Transverse colon (tissue), 4 donors: ENCODE data around the gene KAT8. TPM values are rescaled to one million over a fixed set of nuclear protein-coding genes. Genes with fewer than 3 reads are reported as not detected.
A peak's percentile ranks its signal among the peaks of the same experiment; 100 is the strongest.
"Not testable (repeated sequence)": the region's sequence is repeated elsewhere in the genome, so short reads cannot be mapped to it uniquely, and the experiment has no call there.

Experiments
- DNase-seq: peaks from one replicate; pipeline ENCODE4 v3.0.0-alpha.2; 2019
- H3K27ac ChIP-seq, 4 donors: fragments of 200-600 bp; sonication (generic); 2 replicates each; pipeline ENCODE4 v1.5.1; 2016 to 2018; ENCODE audit warnings: inconsistent platforms in 4 of 4
- H3K27me3 ChIP-seq: fragments of 200-600 bp; sonication (generic); 2 replicates; pipeline ENCODE4 v1.5.1; 2017; ENCODE audit warnings: inconsistent platforms
- H3K36me3 ChIP-seq, 4 donors: fragments of 200-600 bp; sonication (generic); 2 replicates each; pipeline ENCODE4 v1.5.1; 2017 to 2019; ENCODE audit warnings: inconsistent platforms in 4 of 4
- H3K4me1 ChIP-seq, 4 donors: fragments of 200-600 bp; sonication (generic); 2 replicates each; pipeline ENCODE4 v1.5.1; 2017 to 2020; ENCODE audit warnings: inconsistent platforms in 4 of 4
- H3K4me3 ChIP-seq, 4 donors: fragments of 200-600 bp; sonication (generic); 1 replicate in 1 of 4; 2 replicates in 3 of 4; pipeline versions ENCODE4 v1.5.1 to v1.6.1; 2017 to 2019; ENCODE audit warnings: inconsistent platforms in 4 of 4
- H3K9me3 ChIP-seq, 2 donors: fragments of 200-600 bp; sonication (generic); 2 replicates each; pipeline ENCODE4 v1.5.1; 2017 to 2019; ENCODE audit warnings: inconsistent platforms in 2 of 2
- CTCF ChIP-seq, 5 experiments: fragments of 200-600 bp in 3 of 5; fragments of 450-650 bp in 2 of 5; sonication (generic) in 3 of 5; IDR thresholded peaks; 1 replicate in 2 of 5; 2 replicates in 3 of 5; pipeline ENCODE4 v1.5.1; 2016 to 2017; ENCODE audit warnings: antibody characterized with exemption in 5 of 5, inconsistent platforms in 3 of 5, mild to moderate bottlenecking in 2 of 5, moderate library complexity in 1 of 5
- EP300 ChIP-seq: sonication (generic); formaldehyde crosslinking; IDR thresholded peaks from one replicate; pipeline ENCODE4 v1.6.1; 2017; ENCODE audit warnings: antibody characterized with exemption, low read depth
- POLR2A ChIP-seq: fragments of 450-650 bp; IDR thresholded peaks from one replicate; pipeline ENCODE4 v1.6.1; 2016; ENCODE audit warnings: antibody characterized with exemption, mild to moderate bottlenecking, moderate library complexity
- POLR2AphosphoS5 ChIP-seq, 3 donors: sonication (generic); formaldehyde crosslinking; IDR thresholded peaks; one replicate each; pipeline ENCODE4 v1.6.1; 2016; ENCODE audit warnings: antibody characterized with exemption in 3 of 3
- WGBS, 2 donors: methylation state at CpG; one replicate each; pipeline ENCODE4 v1.1.5; 2018; ENCODE audit warnings: low coverage in 1 of 2; 5-methylcytosine and 5-hydroxymethylcytosine counted together
- in situ Hi-C, 4 donors: fragments of 200-750 bp; cut with MboI; loops; one replicate each; pipeline versions ENCODE4 v1.15.0 to v1.15.1; 2017; ENCODE audit warnings: low sequenced_read_pairs in 3 of 4, low pct_ligation_motif_present in 1 of 4, low pct_unique_long_range_greater_than_20kb in 1 of 4
- intact Hi-C: fragments of 100-400 bp; cut with DNase I; formaldehyde crosslinking; loops from one replicate; pipeline ENCODE4 v1.15.1; 2023; ENCODE audit warnings: low total_unique reads
- total RNA-seq, 4 donors: library from RNA; depleted of rRNA; stranded (reverse); fragments of >200 nt; gene quantifications; one replicate each; pipeline ENCODE4 v1.1.0, GENCODE V29; 2016

Gene KAT8
- total RNA-seq, 4 donors from 2014 or later = 61.0 to 93.5 (median 62.1) TPM

GRCh38 chr16:31099860-31100638, 17.4 kb upstream of the KAT8 start:
- Histone ChIP-seq H3K36me3 (no peaks in the 10 kb centered on the region), H3K4me1 (peaks cover 0 to 10% (median 5%) of the 10 kb centered on the region in 4 donors), H3K4me3 (no peak overlapping the region), H3K27me3 (no peaks in the 10 kb centered on the region), H3K27ac (no peak overlapping the region), H3K9me3 (no peaks in the 10 kb centered on the region)
- no peak for TF ChIP-seq POLR2A
- no peak for TF ChIP-seq CTCF (IDR thresholded peaks at IDR 0.05)
- no peak for TF ChIP-seq EP300
- TF ChIP-seq POLR2AphosphoS5 (IDR thresholded peaks at IDR 0.05) = no peak
- DNase-seq = no peak
- intact Hi-C loops (no loop called here), in situ Hi-C loops (loop anchor here in 1 of 4 donors (10.0 kb wide), 1 partner anchor 115 kb away; the partner anchor contains the start of gene HSD3B7)
- WGBS, 2 donors = 53% methylated on average over 4 of the region's 4 CpGs; no CpG with 5 or more reads in 1 of the 2 donors

- DNase-seq, H3K4me3 ChIP-seq, H3K9me3 ChIP-seq, in situ Hi-C loops, H3K4me1 ChIP-seq, H3K27me3 ChIP-seq, H3K27ac ChIP-seq, intact Hi-C loops, H3K36me3 ChIP-seq: not testable (repeated sequence)
- 81 to 86% methylated on average over 9 to 13 of the region's 13 CpGs for WGBS, 2 donors
Observed at GRCh38 chr16:31100876-31101641, 16.4 kb upstream of the KAT8 start.

GRCh38 chr16:31105677-31106213, 11.7 kb upstream of the KAT8 start:
- in situ Hi-C loops = no loop called here
- 8% methylated on average over 5 to 26 of the region's 33 CpGs for WGBS, 2 donors

More at GRCh38 chr16:31105677-31106213, 11.7 kb upstream of the KAT8 start:
- Histone ChIP-seq H3K4me1 (peaks cover 3 to 26% (median 22%) of the 10 kb centered on the region in 4 donors), H3K9me3 (no peaks in the 10 kb centered on the region), H3K27me3 (no peaks in the 10 kb centered on the region), H3K4me3 (peak overlapping the region in 1 of 4 donors; percentile 19), H3K27ac (peak overlapping the region; percentile 60 to 82 (median 66)), H3K36me3 (no peaks in the 10 kb centered on the region)
- intact Hi-C loops = no loop called here
- no peak for TF ChIP-seq POLR2A
- peak; percentile 85 to 95 (median 93) for TF ChIP-seq CTCF (IDR thresholded peaks at IDR 0.05)
- peak; percentile 22 to 71 (median 53) for TF ChIP-seq POLR2AphosphoS5 (IDR thresholded peaks at IDR 0.05)
- no peak for TF ChIP-seq EP300
- peak; percentile 88 for DNase-seq
